Activated CD4-positive, CD25-positive, alpha-beta regulatory T cell treated with anti-CD3 and anti-CD28 coated beads, Interleukin-2, amount 50 U/mL, for 72 hours (primary cell): ENCODE measurements around the gene SMIM24.
"Not testable (repeated sequence)": the region's sequence is repeated elsewhere in the genome, so short reads cannot be mapped to it uniquely, and the experiment has no call there.

ENCODE experiments used
- DNase-seq: peaks from one replicate; pipeline ENCODE4 v3.0.0; 2021

The SMIM24 gene

DNA sequence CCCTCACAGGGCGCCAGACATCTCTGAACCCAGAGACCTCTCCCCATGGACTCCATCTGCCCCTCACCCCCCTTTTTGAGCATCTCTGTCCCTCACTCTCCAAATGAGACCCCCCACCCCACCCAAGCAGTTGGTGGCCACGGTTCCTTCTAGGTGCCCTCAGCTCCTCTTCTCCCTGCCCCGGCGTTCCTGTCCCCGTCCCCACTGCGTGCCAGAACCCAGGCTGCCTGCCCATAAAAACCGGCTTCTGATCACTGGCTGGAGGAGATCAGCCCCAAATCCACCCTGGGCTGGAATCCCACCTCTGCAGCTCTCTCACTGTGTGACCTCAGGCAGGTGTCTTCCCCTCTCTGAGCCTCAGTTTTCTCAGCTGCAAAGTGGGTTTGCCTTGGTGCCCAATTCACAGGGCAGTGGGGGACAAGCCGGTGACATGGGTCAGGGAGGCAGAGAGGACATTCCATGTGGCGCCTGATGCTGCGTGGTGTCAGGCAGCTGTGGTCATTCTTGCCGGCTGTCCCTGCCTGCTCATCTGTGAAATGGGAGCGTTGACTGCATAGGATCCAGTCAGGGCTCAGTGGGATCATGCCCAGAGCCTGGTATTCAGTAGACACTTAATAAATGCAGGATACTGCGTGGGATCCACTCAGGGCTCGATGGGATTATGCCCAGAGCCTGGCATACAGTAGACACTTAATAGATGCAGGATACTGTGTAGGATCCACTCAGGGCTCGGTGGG is 25.5 kb downstream of the SMIM24 start:
- DNase-seq = no peak

DNA sequence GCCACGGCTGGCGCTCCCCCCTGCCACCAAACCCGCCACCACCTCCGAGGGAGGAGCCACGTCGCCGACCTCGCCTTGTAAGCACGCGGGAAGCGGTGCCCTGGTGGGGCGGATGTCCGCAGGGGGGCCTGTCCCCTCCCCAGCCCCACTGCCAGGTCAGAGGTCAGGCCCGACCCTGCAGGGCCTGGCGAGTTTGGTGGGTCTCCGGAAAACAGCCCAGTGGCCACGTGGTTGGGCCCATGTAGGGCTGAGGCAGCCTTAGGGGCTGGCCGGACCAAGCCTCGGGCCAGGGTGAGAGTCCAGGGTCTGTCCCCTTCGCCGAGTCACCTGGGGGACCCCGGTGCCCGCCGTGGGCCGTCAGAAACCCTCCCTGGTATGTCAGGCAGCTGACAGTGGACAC is 26.5 kb downstream of the SMIM24 start:
- DNase-seq = no peak

DNA sequence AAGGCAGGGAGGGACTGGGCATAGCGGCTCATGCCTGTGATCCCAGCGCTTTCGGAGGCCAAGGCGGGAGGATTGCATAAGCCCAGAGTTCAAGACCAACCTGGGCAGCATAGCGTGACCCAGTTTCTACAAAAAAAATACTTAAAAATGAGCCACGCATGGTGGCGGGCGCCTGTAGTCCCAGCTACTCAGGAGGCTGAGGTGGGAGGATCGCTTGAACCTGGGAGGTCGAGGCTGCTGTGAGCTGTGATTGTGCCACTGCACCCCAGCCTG is 27.4 kb downstream of the SMIM24 start:
- DNase-seq = not testable (repeated sequence)

DNA sequence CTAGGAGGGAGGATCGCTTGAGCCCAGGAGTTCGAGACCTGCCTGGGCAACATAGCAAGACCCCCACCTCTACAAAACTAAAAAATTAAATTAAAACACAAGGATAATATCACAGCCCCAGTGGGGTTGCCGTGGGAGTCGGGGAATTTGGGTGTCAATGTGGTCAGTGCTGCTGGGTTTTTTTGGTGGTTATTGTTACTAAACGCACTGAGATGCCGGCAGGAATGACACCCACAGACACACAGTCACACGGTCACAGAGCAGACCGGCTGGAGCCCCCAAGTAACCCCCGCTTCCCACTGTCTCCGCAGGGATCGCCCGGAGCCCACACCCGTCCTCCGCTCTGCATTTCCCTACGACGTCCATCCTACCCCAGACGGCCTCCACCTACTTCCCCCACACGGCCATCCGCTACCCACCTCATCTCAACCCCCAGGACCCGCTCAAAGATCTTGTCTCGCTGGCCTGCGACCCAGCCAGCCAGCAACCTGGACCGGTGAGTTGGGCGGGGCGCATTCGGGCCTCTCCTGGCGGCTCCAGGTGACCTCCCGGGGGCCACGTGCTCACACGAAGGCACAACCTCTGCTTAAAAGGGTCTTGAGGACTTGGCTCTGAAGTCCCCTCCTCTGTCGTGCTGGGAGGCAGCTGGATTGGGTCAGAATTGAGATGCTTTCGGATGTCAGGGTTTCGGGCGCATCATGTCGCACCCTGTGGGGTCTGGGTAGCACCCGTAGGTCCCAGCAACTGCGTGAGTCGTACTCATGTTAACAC is 28.0 kb downstream of the SMIM24 start:
- no peak for DNase-seq

DNA sequence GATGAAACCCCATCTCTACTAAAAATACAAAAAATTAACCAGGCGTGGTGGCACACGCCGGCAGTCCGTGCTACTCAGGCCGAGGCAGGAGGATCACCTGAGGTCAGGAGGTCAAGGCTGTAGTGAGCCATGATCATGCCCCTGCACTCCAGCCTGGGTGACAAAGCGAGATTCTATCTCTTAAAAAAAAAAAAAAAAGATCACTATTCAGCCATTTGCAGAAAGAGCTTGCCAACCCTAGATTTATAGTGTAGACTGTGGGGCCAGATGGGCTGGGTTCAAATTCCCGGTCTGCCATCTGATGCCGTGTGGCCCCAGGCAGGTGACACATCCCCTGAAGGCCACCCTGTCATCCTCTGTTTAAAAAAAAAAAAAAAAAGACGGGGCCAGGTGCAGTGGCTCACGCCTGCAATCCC is 28.9 kb downstream of the SMIM24 start:
- DNase-seq = no peak

DNA sequence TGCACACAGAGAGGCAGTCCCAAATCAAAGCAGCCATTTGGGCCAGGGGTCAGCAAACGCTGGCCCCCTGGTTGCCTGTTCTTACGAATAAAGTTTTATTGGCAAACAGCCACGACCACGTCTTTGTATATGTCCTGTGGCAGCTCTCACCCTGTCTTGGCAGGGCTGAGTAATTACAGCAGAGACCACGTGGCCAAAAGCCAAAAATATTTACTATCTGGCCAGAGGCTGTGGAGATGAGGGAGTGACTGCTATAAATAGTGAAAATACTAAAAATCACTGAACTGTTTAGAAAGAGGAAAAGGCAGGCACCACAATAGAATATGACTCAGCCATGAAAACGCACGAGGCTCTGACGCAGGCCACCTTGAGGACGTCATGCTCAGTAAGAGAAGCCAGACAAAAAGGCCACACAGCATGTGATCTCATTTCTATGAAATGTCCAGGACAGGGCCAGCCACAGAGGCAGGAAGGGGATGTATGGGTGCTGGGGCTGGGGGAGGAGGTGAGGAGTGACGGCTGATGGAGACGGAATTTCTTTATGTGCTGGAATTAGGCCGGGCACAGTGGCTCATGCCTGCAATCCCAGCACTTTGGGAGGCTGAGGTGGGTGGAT is 29.4 kb downstream of the SMIM24 start:
- DNase-seq = no peak

DNA sequence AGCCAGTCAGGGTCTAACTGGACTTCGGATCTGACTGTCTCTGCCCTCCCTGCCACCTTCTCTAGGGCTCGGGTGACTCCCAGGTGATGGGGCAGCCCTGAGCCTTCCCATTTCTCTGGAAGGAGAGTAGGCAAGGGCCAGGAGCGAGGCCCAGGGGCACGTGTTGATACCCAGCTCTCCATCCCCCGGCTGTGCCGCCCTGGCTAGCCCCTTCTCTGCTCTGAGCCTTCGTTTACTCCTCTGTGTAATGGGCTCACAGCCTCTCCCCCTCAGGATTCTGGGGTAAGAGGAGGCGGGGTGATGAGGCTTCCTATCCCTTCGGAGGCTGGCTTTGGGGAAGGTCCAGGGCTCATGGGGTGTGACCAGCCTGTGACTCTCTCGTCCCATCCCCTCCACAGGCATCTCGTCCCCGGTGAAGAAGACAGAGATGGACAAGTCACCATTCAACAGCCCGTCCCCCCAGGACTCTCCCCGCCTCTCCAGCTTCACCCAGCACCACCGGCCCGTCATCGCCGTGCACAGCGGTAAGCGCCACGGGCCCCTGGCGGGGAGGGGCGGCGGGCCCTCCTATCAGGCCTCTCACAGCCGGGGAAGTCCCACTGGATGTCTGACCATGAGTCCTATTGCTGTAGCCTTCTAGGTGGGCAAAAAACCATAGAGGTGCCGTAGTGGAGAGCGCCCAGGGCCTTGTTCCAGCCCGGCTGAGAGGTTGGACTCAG is 31.6 kb downstream of the SMIM24 start:
- no peak for DNase-seq

DNA sequence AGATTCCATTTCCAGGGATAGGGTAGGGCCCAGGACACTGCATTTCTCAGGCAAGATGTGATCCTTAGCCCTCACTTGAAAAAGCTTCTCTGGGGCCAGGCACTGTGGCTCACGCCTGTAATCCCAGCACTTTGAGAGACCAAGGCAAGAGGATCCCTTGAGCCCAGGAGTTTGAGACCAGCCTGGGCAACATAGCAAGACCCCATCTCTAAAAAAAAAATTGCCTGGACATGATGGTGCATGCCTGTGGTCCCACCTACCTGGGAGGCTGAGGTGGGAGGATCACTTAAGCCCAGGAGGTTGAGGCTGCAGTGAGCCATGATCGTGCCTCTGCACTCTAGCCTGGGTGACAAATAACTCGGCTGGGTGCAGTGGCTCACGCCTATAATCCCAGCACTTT is 33.7 kb downstream of the SMIM24 start:
- DNase-seq = not testable (repeated sequence)

DNA sequence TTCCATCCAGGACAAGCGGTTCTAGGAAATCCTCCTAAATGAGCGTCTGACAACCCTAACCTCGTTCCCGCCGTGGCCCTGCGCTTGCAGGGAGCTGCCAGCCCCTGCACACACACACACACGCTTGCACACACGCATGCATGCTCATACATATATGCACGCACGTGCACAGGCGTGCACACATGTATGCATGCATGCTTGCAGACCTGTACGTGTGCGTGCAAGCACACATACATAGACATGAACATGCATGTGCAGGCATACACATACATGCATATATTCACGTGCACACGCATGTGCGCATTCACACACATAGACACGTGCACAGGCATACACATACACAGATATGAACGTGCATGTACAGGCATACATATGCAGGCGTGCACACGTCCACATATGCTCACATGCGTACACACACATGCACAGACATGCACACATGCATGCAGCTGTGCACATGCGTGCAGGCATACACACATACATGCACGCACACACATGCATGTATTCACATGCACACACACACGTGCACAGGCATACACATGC is 35.6 kb downstream of the SMIM24 start:
- no peak for DNase-seq

DNA sequence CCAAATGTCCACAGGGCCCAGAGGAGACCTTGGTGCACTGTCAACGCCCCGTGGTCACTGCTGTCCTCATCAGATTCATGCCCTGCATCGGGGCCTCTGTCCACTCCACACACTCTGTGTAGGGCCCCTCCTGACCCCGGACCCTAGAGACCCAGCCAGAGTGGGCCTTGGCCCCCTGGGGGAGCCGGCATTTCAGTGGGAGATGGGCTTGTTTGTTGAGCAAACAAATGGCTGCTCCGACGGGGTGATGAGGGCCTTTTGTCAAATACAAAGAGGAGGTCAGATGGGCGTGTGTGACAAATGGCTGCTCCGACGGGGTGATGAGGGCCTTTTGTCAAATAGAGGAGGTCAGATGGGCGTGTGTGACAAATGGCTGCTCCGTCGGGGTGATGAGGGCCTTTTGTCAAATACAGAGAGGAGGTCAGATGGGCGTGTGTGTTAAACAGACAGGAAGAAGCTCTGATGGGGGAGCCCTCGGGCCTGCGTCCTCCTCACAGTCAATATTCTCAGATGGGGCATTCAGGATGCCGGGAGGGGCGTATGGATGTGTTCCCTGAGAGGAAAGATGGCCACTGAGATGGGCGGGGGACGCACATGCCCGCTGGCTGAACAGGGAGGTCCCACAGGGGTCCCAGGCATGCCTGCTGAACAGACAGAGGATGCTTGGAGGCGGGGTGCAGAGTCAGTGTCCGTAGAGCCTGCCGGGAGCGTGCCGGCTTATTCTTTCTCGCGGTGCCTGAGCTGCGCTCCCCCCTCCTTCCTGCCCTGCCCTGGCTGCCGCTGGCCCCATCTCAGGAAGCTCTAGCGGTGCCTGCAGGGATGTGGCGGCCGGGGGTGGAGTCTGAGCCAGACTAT is 36.3 kb downstream of the SMIM24 start:
- DNase-seq = no peak

DNA sequence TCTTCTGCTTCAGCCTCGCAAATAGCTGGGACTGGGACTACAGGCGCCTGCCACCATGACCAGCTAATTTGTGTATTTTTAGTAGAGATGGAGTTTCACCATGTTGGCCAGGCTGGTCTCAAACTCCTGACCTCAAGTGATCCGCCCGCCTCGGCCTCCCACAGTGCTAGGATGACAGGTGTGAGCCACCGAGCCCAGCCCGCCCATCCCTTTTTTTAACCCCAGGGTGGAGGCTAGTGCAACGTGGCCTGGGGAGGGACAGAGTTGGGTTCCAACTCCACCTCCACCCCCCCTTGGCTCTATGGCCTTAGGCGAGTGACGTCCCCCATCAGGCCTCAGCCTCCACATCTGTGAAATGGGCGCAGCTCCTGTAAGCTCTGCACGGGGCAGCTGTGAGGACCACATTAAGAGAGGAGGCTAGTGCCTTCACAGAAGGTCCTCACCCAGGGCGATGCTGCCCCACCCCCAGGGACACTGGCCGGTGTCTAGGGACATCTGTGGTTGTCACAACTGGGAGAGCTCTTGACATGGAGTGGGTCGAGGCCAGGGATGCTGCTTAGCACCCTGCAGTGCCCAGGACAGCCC is 37.7 kb downstream of the SMIM24 start:
- DNase-seq = no peak

DNA sequence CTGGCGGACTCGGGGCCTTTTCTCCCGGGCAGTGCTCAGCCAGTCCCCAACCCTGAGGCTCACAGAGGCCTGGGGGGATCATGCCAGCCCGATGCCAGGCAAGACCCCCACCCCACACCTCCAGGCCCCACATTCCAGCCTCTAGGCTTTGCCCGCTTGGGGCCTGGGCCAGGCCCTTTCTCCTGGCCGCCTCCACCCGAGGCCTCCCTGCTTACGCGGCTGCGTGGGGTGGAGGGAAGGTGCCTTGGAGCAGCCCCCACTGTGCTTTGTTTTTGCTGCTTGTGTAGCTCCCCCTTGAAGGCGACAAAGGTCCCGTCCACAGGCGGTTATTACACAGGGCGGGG is 38.4 kb downstream of the SMIM24 start:
- DNase-seq = no peak

DNA sequence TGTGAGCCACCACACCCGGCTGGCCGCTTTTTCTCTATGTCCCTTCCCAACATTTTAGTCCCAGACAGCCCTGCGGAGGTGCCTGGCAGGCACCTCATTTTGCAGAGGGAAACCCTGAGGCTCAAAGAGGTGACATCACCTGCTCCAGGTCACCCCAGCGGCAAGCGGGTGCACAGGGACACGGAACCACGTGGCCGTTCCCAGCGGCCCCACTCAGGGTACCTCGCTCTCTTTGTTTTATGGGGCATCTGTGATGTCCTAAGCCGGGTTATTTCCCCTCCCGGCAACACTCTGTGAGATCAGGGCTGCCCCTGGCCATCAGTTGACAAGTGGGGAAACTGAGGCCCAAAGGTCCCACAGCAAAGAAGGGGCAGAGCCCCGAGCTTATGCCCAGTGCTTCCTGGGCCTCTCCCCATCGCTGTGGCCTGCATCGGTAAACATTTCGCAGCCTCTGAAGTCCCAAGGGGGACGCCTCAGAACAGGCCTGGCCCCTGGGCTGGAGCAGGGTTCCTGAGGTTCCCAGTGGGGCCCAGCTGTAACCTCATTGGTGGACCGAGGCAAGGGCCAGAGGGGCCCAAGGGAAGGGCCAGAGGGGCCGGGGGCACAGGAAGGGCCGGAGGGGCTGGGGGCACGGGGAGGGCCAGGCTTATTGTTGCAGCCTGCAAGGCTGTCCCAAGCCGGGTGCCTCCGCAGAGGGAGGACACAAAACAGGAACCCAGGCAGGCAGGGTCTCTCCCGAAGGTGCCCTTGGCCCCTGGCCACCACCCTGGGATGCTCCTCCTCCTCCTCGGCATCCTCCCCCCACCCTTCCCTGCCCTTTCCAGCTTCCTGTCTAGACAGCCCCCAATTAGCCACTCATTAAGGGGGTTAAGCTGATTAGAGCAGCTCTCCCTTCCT is 39.0 kb downstream of the SMIM24 start:
- DNase-seq = no peak

DNA sequence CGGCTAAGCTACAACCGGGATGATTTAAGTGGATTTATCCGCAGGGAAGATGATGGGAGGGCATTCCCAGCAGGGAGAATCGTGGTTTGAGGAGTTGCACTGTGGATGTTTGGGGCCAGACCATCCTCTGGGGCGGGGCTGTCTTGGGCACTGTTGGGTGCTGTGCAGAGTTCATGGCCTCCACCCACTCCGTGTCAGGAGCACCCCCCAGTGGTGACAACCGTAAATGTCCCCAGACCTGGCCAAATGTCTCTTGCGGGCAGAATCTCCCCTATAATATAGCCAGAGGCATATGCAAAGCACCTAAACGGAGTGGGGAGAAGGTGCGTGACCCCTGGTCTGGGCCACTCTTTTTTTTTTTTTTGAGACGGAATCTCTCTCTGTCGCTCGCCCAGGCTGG is 40.2 kb downstream of the SMIM24 start:
- peak; percentile 61 for DNase-seq

DNA sequence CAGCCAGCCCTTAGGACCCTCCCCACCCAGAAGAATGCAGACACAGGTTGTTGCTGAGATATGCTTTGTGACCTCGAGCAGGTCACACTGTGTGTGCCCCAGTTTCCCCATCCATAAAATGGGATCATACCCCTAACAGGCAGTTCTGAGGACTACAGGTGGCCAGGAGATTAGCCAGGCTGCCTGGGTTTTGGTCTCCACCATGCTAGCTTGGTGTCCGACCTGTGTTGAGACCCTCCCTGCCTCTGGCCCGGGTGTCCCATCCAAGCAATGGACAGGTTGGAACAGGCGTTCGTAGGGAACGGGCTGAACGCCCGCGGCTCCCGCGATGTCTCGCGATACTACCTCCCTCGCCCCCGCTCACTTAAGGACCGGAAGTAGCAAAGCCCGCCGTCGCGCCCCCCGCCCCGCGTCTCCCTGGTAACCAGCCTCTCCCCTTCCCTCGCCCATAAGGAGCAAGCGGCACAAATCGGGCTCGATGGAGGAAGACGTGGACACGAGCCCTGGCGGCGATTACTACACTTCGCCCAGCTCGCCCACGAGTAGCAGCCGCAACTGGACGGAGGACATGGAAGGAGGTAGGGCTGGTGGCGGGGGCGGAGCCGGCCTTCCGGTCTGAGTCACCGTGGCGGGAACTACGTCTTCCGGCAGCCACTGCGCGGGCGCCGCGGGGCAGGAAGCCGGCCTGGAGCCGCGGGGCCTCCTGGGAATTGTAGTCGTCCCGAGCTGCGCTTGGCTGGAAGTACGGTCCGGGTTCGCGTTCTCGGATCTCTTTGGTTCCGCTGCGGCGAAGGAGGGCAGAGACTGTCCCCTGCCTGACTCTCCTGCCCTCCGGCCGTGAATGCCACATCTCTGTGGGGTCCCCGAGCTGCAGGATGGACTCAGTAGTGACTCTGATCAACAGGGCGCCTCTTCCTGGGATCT is 45.4 kb downstream of the SMIM24 start:
- peak; percentile 98 for DNase-seq

DNA sequence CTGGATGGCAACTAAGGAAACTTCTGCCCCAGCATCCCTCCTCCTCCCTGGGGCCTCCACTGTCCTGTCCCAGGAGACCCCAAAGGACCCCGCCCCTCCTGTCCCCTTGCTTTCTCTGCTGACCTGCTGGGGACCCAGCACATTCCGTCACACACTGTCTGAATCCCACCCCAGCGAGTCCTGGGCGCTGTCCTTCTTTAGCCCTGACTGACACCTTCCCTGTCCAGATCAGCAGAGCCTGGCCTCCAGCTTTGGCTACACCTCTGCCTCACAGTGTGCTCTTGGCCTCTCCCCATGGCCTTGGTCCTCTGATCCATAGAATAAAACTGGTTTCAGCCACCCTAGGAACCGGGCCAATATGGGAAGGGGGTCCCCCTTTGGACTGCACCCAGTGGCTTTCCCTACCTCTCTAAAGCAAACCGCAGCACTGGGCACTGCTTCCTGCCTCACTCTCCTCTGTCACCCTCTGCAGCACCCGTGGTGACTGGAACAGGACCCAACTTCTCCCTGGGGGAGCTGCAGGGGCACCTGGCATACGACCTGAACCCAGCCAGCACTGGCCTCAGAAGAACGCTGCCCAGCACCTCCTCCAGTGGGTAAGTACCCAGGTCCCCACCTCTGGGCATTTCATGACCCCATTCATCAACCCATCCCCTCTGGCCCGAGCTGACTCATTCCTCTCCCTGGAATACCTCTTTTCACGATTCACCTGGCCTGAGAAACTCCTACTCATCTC is 46.4 kb downstream of the SMIM24 start:
- DNase-seq = no peak

DNA sequence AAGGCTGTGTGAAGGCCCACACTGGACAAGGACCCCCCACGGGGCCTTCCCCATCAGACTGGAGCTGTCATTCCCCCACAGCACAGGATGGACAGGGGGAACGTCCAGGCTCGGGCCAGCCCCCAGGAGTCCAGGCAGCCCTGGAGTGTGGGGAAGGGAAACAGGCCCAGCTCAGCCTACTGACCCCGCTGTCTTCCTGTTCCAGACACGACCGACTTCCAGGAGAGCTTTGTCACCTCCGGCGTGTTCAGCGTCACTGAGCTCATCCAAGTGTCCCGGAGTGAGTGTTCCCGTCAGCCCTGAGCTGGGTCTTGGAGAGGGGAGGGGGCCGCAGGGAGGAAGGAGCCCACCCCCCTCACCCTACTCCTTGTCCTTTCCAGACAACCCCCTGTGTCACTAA is 47.0 kb downstream of the SMIM24 start:
- DNase-seq = no peak

DNA sequence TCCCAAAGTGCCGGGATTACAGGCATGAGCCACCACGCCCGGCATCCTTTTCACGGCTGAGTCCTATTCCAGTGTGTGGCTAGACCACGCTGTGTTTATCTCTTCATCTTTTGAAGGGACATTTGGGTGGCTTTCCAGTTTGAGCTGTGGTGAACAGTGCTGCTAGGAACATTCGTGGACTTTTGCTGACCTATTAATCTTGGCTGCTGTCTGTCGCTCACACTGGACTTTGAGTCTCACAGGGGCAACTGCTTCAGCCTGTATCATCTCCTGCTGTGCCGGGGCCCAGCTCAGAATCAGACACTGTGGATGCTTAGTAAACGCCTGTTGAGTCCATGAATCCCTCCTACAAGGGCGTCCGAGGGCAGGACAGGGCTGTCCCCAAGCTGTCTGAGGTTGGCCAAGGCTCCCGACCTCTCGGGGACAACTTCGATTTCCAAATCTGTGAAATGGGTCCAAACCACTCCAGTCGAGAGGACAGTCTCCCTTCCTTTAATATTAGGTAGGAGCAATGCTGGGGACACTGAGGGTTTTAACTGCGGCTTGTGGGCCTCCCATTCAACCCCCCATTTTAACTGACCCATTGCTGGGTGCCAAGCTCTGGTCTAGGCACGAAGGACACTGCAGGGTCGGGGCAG is 48.4 kb downstream of the SMIM24 start:
- no peak for DNase-seq

DNA sequence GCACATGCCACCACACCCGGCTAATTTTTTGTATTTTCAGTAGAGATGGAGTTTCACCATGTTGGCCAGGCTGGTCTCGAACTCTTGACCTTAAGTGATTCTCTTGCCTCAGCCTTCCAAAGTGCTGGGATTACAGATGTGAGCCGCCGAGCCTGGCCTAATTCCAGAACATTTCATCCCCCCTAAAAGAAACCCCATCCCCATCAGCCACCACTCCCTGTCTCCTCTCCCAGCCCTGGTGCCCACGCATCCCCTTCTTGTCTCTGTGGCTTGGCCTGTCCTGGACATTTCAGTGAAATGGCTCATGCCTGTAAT is 50.0 kb downstream of the SMIM24 start:
- not testable (repeated sequence) for DNase-seq
